Epithelial cell of proximal tubule (primary cell): ENCODE measurements around the gene GNA14. TPM values are rescaled to one million over a fixed set of nuclear protein-coding genes. Genes with fewer than 3 reads are reported as not detected.
"Not testable (repeated sequence)": the region's sequence is repeated elsewhere in the genome, so short reads cannot be mapped to it uniquely, and the experiment has no call there.

ENCODE experiments used
- DNase-seq: peaks from one replicate; pipeline ENCODE4 v3.0.0-alpha.2; 2011; ENCODE audit warnings: low read depth
- H3K4me3 ChIP-seq: 2 replicates; pipeline ENCODE4 v1.5.1; 2011; ENCODE audit warnings: low read depth, mild to moderate bottlenecking, low read length
- CTCF ChIP-seq: conservative IDR thresholded peaks from 2 replicates; pipeline ENCODE4 v1.5.1; 2012; ENCODE audit warnings: low read depth, mild to moderate bottlenecking, low read length
- total RNA-seq: library from RNA; depleted of rRNA; stranded (reverse); fragments of >200 nt; gene quantifications from 2 replicates; pipeline ENCODE4 v1.2.3, GENCODE V29; 2015

GNA14 gene
- total RNA-seq, 1 donor from 2014 or later: 0.12 TPM

DNA sequence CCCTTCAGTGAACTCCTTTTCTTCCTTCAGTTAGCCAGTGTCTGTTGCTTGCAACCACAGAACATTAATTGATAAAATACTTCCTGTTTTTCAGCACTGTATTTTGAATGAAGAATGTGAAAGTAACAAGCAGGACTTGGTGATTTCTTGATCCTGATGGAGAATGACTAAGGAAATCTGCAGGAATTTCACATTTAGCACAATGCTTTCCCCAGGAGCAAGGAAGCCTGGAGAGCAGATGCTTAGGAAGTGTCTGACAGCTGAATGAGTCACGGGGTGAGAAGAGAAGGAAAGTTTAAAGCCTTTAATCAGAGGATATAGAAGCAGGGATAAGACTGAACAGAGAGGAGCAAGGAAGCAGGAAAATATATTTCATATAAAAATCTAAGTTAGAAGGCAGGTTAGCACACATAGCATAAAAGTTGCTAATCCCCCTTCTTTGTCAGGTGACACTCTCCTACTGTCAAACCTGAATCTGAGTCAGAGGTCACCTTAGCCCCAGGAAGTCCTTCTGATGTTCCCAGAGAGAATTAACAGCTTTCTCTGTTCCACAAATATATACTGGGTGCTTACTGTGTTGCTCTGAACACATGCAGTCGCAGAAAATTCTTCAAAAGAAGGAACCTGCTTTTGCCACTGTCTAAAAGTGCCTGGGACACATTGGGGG is 59.7 kb downstream of the GNA14 start:
- no peak overlapping the region for H3K4me3 ChIP-seq
- no peak for TF ChIP-seq CTCF
- peak; percentile 40 for DNase-seq

DNA sequence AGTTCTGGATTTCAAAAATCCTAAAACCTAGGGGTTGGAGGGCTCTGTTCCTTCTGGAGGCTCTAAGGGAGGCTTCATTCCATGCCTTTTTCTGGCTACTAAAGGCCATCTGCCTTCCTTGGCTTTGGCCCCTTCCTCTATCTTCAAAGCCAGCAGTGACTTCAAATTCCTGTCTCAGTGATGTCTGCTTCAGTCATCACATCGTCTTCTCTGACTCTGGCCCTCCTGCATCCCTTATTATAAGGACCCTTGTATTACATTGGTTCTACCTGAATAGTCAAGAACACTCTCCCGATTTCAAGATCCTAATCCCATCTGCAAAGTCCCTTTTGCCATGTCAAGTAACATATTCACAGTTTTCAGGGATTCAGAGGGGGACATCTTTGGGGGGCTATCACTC is 60.3 kb downstream of the GNA14 start:
- no peak for TF ChIP-seq CTCF
- no peak for DNase-seq
- no peak overlapping the region for H3K4me3 ChIP-seq

- no peak for TF ChIP-seq CTCF
- no peak overlapping the region for H3K4me3 ChIP-seq
- DNase-seq: no peak
Measured at GRCh38 chr9:77587042-77587441, 61.1 kb downstream of the GNA14 start.

DNA sequence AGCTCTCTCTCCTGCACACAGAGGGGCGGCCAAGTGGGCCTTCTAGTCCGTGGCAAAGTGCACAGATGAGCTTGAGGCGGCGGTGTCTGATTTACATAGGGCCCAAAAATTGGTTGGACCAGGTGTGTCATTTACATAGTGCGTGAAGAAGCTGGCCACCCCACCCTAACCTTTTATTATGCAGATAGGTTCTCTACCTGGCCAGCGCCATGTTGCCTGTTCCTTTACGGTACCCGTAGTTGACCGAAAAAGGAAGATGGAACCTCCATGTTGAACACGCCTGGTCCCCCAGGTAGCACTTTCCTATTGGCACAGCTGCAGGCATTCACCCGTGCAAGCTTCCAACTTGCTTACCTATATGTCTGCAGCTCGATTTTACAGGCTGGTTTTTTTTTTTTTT is 61.5 kb downstream of the GNA14 start:
- H3K4me3 ChIP-seq: no peak overlapping the region
- TF ChIP-seq CTCF: no peak
- no peak for DNase-seq

GRCh38 chr9:77585335-77585786 is 62.8 kb downstream of the GNA14 start:
- TF ChIP-seq CTCF: no peak
- no peak for DNase-seq
- no peak overlapping the region for H3K4me3 ChIP-seq

- not testable (repeated sequence) for DNase-seq, H3K4me3 ChIP-seq
Measured at GRCh38 chr9:77584927-77585326, 63.2 kb downstream of the GNA14 start.

DNA sequence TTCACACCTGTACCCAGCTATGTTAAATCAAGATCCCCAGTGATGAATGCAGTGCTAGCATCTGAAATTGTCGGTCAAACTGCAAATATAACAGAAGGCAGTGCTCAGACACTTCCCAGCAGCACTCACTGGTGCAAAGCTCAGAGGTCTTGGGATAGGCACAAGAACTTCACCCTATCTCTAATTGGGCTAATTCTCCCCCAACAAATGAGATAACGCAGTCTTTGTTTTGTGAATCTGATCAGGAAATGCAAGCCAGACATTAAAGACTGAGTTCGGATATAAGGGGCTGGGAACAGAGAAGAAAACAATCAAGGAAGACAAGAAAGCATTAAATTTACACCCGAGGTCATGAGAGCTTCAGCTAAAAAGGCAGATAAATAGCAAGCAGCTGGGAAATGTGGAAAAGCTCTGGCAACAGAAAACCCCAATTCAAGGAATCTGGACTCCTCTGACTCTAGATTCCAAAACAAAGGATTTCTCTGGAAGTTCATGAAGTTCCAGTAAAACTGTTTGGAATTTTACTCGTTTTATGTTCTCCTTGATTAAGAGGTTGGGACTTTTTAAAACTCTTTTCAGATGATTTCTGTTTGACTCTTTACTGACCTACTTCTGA is 65.1 kb downstream of the GNA14 start:
- DNase-seq: no peak
- TF ChIP-seq CTCF: no peak
- no peak overlapping the region for H3K4me3 ChIP-seq
